Activated CD4-positive, alpha-beta T cell treated with anti-CD3 and anti-CD28 coated beads for 1 hour (primary cell): ENCODE measurements around the gene NAPA.

Experiments
- DNase-seq: peaks from one replicate; pipeline ENCODE4 v3.0.0-alpha.2; 2020

Gene NAPA

DNA sequence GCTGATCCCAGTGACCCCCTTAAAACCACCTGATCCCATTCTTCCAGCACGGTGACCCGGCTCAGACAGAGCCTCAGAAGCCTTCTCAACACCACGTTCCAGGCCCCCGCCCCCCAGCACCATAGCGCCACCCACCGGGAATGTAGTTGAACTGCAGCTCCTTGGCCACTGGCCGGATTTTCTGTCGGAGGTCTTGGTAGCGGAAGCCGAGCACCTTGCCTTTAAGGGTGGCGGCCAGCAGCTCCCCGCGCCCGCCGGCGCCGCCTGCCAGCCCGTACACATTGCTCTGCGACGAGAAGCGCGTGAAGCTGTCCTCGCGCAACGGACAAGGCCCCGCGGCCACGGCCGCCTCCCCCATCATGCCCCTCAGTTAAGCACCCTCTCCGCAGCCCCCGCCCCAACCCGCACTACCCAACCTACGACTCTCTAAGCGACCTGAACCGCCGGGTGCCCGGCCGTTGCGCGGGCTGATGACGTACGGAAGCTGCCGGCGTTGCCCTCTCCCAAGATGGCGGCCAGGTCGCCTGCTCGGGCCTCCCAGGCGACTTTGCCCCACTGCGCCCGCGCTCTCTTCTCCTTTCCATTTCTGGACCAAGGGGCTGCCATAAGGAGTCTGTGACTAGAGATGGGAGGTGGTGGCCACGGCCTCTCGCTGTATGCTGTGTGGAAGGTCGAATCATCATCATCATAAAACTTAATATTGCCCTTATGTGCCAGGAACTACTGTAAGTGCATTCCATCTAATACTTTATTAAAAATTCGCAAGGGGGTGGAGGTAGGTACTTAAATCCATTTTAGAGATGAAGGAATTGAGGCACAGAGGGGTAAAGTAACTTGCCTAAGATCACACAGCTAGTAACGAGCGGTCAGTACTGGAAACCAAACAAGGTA is 30.8 kb downstream of the NAPA start, which contains the start of gene KPTN:
Gene KPTN (minus strand): TSS at position 420 of the 891 bp plus-strand sequence. CDS start 59 bp downstream, at position 361.
- DNase-seq = peak; percentile 85

DNA sequence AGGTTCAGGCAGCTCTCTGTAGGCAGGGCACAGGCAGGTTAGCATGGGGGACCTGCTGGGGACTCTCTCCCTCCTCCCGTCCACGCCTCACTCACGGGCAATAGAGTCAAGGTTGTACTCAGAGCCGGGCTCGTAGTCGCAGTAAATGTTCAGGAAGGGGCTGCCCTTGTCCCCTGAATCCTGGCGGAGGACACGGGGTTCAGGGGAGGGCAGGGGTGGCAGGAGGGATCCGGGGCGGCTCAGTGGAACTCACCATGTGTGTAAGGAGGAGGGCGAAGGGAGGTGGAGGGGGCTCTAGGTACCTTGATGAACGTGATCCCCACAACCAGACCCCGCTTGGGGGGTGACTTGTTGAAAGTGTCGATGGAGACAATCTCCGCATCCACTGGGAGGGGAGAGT is 31.7 kb downstream of the NAPA start:
- DNase-seq = no peak

DNA sequence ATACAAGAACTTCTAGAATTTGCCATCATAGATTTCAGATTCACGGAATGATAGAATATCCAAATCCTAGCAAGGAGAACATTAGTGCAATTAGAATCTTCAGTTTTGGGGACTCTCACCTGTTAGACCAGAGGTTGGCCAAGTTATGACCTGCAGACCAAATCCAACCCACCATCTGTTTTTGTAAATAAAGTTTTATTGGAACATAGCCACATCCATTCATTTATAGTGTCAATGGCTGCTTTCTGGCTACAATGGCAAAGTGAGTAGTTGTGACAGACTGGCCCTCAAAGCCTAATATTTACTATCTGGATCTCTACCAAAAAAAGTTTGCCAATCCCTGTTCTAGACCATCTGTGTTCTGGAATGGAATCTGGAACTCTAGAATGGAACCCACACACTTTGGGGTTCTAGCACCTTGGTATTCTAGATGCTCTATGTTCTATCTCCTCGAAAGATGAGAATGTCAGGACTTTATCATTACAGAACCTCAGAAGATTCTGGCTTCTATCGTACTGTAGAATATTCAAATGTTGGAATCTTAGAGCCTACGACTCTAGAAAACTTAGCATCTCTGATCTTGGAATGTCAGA is 33.3 kb downstream of the NAPA start:
- no peak for DNase-seq

DNA sequence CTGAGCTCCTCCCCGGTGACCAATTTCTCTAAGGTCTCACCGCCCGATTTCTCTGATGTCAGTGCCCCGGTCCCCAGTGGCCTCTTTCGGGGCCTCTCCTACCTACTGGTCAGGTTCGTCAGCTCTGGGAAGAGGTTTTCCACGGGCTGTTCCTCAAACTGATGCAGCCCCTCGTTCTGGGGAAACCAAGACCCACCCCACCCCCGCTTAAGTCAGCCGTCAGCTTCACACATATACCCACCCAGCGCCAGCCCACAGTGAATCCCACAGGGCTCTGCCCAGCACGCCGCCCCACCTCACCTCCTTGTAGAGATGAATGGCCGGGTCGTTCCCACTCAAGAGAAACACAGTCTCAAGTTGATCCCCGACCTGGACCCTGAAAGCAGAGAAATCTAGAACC is 34.2 kb downstream of the NAPA start:
- no peak for DNase-seq

DNA sequence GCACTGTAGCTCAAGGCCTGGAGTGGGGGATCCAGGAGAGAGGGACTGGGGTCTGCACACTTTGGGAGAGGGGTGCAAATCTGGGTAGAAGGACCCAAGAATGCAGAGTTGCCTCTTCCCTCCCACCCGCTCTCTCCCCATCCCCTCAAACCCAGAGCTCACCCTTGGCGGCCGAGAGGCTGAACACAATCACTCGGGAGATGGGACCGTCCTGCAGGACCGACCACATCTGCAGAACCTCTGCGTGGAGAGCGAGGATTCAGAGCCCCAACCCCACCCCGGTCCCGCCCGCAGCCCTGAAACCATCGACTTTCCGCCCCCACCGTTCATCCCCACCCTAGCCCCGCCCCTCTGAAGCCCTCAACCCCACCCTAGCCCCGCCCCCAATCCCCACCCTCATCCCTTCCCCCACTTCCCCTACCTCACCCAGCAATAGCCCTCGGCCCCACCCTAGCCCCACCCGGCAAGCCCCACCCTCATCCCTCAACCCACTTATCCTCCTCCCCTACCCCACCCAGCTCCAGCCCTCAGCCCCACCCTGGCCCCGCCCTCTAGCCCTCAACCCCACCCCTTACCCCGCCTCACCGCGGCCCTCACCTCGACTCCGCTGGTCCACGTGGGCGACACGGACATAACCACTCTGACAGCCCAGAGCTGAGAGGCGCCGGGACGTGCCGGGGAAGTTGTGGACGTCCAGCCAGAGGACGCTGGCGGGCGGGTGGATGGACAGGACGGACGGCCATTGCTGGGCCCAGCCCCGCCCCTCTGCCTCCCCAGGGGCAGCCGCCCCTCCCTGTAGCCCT is 35.0 kb downstream of the NAPA start:
- no peak for DNase-seq

DNA sequence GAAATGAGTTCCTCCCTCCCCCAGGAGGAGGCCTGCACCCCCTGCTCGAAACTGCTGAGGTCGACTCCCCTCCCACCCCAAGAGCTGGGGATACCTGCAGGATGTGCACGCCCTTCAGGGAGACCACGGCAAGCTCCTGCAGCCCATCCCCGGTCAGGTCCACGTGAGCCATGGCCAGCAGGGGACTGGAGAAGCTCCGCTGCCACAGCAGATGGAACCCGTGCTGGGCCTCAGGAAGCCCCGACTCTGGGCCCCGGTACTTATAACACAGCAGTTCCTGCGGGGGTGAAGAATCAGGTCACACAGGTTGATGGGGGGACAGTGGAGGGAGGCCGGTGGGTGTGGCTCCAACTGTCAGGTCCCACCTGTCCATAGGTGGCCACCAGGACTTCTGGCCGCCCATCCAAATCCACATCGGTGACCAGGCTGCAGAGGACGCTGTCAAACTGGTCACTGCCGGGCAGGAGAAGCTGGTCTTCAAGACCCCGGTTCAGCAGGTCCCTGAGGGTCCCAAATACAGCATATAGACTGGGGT is 38.4 kb downstream of the NAPA start:
- no peak for DNase-seq

DNA sequence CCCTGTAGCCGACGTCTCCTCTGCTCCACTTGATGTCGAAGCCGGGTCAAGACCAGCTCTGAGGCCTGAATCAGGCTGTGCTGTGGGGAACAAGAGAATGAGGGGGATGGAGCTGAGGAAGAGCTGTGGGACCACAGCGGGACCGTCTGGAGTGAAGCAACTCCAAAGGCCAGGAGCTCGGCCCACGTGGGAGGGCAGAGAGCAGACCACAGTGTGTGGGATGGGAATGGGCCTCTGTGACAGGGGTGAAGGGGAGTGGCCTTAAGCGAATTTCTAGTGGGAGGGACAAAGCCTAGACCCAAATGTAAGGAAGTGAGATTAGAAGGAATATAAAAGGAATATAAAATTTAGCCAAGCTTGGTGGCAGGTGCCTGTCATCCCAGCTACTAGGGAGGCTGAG is 39.4 kb downstream of the NAPA start:
- DNase-seq = no peak

DNA sequence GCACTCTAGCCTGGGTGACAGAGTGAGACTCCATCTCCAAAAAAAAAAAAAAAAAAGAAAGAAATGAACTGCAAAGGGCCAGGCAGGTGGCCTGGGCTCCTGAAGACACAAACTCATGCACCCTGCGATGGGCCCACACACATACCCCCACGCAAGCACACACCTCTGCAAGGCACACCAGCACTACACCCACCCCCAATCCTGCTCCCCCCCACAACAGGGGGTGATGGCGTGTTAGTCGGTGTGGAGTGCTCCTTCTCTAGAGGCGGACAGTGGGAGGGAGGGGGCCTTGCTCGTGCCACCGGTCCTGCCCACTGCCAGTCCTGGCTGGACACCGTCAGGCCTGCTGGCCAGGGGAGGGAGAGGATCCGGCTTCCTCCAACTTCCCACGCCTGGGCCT is 41.5 kb downstream of the NAPA start:
- DNase-seq = no peak

DNA sequence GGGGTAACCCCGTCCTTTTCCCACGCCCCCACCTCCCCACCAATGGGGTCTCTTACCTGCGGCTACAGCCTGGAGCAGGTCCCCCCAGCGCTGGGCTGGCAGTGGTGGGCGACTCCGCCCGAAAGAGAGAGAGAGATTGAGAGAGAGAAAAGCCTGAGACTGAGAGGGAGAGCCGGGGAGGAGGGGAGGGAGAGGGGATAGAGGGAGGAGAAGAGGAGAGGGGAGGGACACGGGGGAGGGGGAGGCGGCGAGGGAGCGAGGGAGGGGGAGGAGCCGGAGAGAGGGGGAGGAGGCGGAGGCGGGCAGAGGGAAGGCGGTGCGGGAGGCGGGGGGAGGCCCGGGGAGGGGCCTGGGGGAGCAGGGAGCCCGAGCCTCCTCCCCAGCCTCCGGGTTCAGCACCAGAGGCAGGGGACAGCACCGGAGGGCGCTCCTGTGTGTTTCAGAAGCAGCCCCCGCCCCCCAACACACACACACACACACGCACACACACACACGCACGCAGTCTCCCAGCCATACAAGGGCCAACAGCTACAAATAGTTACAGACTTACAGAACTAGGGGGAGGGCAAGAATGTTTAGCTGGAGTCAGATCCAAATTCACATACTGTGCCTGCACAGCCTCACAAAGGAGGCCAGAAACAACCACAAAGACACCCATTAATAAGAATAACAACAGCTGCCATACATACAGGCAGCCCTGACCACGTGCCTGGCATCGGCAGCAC is 43.0 kb downstream of the NAPA start, which contains the start of gene SLC8A2:
Gene SLC8A2 (minus strand): TSS at position 161 of the 725 bp plus-strand sequence. CDS start 5,490 bp downstream, outside the sequence.
- DNase-seq = peak; percentile 33

DNA sequence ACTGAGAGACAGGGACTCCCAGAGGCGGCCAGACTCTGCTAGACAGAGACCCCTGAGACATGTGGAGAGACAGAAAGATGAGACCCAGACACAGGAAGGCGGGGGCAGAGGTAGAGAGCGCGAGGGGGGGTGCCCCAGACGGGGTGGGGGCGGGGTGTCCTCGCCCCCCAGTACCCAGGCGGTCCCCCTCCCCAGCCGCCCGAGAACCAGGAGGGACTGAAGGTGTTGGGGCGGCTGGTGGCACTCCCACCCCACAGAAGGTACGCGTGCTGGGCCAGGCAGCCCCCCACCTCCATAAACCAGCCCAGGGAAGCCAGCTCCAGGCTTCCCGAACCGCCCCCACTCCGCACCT is 43.5 kb downstream of the NAPA start:
- no peak for DNase-seq

DNA sequence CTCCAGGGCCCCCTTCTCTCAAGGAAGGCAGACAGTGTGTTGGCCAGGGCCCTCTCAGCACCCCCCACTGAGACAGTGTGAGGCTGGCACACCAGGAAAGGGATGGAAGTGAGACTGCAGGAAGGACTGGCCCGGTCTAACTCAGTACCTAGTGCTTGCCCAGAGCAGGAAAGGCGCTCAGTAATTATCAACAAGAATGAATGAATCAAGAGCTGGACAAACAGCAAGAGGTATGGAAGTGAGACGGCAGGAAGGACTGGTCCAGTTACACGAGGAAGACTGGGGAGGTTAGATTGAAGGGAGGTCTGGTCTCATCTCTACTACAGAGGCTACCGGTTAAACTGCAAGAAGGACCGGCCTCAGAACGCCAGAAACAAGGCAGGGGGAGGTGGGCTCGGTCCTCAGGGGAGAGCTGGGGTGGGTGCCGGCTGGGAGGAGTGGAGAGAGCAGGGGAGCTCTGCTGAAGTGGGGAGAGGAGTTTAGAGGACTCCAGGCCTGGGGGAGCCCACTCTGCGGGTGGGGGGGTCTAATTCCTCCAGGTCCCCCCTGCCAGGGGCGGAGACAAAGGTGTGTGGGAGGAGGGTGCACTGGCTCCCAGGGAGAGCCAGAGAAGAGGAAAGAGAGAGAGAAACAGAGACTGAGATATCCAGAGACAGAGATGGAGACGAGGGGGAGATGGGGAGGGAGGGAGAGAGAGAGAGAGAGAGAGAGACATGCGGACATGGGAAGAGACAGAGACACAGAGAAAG is 44.2 kb downstream of the NAPA start:
- DNase-seq = no peak

DNA sequence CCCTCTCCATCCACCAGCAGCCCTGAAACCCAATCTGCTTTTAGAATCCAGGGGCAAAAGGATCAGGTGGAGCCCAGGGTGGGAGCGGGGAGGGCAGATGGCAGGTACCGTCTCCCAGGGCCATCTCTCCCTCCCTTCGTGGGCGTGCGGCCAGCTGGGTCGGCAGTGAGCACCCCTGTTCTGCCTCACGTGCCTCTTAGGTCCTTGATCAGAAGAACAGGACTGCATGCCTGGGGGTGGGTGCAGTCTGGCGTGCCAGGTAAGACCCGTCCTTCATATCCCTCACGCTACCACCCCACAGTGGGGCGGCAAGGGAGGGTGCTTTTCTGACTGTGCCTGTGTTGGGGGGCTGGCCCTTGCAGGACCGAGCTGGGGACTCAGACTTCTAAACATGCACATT is 45.1 kb downstream of the NAPA start:
- no peak for DNase-seq

DNA sequence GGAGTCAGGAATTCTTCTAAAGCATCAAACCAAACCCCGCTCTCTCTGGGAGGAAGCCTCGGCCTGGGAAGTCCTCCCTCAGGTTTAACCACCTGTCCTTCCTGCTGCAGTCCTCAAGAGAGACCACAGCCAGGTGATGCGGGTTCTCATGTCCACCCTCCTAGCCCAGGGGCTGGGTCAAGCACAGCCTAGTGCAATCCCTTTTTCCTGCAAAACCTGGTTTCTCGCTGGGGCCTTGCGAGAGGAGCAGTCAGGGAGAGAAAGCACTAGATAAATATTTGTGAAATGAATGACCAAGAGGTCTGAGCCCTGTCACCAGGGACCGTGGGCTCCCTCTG is 45.5 kb downstream of the NAPA start:
- DNase-seq = no peak

DNA sequence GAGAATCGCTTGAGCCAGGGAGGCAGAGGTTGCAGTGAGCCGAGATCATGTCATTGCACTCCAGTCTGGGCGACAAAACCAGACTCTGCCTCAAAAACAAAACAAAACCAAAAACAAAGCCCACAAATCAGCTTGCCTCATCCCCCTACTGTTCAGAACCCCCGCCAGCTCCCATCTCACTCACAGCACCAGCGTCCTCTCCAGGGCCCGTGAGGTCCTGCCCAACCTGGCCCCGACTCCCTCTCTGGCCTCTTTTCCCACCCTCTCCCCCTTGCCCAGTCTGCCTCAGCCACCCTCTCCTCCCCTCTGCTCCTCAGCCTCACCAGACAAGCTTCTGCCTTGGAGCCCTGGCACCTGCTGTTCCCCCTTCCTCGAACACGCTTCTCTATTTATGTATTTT is 46.9 kb downstream of the NAPA start:
- DNase-seq = no peak

DNA sequence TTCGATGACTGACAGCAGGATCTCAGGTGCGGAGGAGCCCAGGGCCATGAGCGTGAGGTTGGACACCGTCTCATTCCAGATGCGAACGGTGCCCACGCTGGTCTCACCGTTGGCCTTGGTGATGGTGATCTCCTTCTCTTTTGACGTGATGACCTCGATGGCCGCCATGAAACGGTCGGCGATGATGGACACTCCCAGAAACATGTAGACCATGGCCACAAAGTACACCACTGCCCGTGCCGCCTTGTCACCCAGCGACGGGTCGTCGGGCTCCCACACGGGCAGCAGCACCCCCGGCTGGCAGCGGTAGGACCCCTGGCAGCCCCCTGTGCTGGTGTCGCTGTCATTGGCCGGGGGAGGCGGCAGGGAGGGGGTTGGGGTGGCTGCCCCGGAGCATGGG is 48.9 kb downstream of the NAPA start:
- DNase-seq = no peak

DNA sequence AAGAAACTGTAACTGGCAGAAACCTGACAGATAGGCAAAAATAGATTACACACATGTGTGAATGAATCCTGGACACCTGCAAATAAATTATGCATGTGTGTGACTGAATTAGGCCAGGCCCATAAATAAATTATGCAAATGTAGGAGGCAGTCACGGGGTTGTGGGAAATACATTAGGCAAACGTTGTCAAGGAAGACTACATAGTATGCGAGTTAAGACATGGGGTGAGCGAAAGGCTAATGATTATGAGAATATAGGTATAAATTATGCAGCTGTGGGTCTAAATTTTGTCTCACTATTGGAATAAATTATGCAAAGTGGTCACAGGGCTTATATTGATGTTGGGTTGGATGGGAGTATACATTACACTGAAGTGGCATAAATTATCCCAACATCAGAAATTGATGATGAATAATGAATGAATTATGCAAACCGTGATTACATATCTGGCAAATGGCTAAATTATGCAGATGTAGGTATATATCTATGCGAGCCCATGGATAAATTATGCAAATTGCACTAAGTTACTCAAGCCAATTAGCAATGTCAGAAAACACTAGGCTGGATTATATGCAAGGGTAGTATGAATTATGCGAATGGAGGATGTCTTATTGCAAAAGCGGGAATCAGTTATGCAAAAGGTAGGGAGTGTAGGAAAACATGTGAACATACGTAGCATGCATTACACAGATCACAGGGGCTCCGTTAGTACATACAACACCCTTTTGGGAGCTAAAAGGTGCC is 50.0 kb downstream of the NAPA start:
- DNase-seq = no peak

DNA sequence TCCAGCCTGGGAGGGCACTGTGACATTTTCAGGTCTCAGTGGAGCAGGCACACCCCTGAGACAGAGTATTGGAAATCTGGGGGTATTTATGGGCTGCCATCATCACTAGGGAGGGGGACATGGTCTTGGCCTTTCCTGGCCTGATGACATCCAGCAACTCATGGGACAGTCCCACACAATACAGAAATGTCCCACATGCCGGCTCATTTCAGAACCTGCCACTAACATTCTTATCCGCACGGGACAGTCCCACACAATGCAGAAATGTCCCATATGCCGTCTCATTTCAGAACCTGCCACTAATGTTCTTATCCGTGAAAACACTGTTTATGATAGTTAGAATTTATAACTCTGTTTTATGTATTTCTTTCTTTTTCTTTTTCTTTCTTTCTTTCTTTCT is 53.0 kb downstream of the NAPA start:
- DNase-seq = no peak

DNA sequence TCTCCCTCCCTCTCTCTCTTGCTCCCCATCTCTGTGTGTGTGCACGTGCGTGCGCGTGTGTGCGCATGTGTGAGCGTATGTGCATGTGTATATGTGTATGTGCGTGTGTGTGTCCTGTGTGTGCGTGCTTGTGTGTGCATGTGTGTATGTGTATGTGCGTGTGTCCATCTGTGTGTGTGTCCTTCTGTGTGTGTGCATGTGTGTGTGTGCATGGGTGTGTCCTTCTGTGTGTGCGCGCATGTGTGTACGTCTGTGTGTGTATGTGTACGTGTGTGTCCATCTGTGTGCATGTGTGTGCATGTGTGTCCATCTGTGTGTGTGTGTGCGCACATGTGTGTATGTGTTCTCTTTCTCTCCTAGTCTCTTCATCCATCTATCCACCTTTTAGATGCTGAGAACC is 55.4 kb downstream of the NAPA start:
- DNase-seq = no peak

DNA sequence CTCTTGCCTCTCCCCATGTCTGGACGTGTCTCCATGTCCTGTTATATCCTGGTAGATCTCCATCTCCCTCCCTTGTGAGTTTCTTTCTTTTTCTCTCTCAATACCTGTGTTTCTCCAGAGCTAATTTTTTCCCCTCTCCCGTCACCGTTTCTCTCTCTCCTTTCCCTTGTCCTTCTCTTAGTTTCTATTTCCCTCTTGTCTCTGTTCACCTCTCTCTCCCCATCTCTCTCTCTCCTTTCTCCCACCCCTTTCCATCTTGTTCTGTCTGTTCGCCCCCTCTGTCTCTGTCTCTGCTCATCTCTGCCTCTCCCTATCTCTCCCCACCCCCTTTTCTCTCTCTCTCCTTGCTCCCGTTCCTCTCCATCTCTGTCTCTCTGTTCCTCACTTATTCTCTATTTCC is 56.2 kb downstream of the NAPA start:
- no peak for DNase-seq

DNA sequence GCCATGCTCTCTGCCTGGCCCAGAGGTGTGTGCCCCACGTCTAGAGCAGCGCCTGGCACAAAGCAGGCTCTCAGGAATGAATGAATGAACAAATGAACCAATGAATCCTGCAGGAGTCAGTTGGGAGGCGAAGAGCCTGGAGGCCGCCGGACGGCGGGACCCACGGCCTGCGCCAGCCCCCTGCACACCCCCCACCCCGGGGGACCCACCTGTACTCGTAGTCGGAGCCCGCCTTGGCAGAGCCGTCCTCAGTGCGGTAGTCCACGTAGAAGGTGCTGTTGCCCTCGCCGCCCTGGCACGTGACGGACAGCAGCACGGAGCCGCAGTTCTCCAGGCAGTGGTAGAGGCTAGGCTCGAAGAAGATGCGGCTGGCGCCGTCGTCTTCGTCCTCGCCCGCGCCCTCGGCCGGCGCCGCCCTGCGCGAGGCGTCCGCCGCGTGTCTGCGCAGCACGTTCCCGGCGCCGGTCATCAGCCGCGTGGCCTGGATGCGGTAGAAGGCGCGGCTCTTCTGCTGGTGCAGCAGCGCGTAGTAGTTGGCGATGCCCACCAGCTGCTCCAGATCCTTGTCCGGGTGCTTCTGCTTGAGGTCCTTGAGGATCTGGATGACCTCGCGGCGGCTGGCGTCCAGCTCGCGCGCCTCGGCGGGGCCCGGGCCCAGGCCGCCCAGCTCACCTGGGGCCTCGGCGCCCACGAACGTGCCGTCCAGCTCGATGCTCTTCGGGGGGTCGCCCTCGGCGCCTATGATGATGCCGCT is 58.0 kb downstream of the NAPA start:
- no peak for DNase-seq

DNA sequence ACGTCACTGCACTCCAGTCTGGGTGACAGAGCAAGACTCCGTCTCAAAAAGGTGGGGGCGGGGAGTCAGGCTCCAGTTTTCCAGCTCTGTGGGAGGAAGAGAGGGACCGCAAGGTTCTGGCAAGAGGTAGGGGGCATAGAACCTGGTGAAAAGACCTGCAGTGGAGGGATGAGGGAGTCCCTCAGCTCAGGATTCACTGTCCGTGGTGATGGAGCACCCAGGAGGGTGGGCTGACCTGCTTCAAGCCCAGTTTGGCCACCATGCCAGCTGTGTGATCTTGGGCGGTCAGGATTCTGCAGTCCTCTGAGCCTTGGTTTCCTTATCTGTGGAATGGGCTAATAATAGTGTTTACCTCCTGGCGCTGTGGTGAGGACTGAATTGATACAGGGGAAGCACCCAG is 64.4 kb downstream of the NAPA start:
- DNase-seq = no peak
